Measurements from ENCODE around the gene OR5M3. TPM values are rescaled to one million over a fixed set of nuclear protein-coding genes. Genes with fewer than 3 reads are reported as not detected.

The OR5M3 gene
- total and polyA plus RNA-seq, 2 of the 4 experiments (the other 2 are of a cell fraction): not detected

- no peak overlapping the region for H3K4me3 ChIP-seq (ENCODE audit: insufficient read depth, low read depth, low read length)
- H2BK15ac ChIP-seq (ENCODE audit: low read depth, low read length): no peak overlapping the region
- H2BK5ac ChIP-seq (ENCODE audit: low read depth, low read length, poor library complexity, severe bottlenecking): no peak overlapping the region
- no peaks in the 10 kb centered on the region for H4K20me1 ChIP-seq (ENCODE audit: insufficient read depth, low read length)
- no peaks in the 10 kb centered on the region for H3K4me1 ChIP-seq (ENCODE audit: control insufficient read depth, insufficient read depth, low read length)
- dilution Hi-C loops (cut with HindIII; ENCODE audit: low sequenced_read_pairs, unreplicated experiment): no loop called here
- H3K9me1 ChIP-seq (ENCODE audit: insufficient read depth, low read length): no peaks in the 10 kb centered on the region
- H2BK20ac ChIP-seq (ENCODE audit: low read depth, low read length): no peak overlapping the region
- CTCF ChIA-PET: no interaction called here
- intact Hi-C loops (cut with micrococcal nuclease): no loop called here
- no peak overlapping the region for H3K4me2 ChIP-seq (ENCODE audit: low read depth, low read length)
- no peak overlapping the region for H3K9ac ChIP-seq (ENCODE audit: low read depth, low read length)
- no peak overlapping the region for H3K56ac ChIP-seq (ENCODE audit: extremely low read depth, insufficient read depth, low read length)
- DNase-seq (no peak), ATAC-seq (ENCODE audit: low read depth) (no peak)
- H2AK9ac ChIP-seq (replicated peaks; ENCODE audit: low read depth, low read length, poor library complexity): no peak overlapping the region
- H3K23ac ChIP-seq (ENCODE audit: low read depth, low read length): no peak overlapping the region
- no peak overlapping the region for H3K14ac ChIP-seq (replicated peaks; ENCODE audit: low read depth, low read length)
- H3K18ac ChIP-seq (ENCODE audit: low read depth, low read length): no peak overlapping the region
- H2BK120ac ChIP-seq (ENCODE audit: low read depth, low read length): no peak overlapping the region
- no peak overlapping the region for H3K27ac ChIP-seq (ENCODE audit: insufficient read depth, low read length)
- in situ Hi-C loops (cut with MboI; ENCODE audit: low sequenced_read_pairs): no loop called here
- no peak overlapping the region for H4K5ac ChIP-seq (ENCODE audit: low read depth, low read length)
- TF ChIP-seq SMC3 (IDR thresholded peaks at IDR 0.05; ENCODE audit: low read depth, low read length): no peak
- TF ChIP-seq RFX5 (IDR thresholded peaks at IDR 0.05; ENCODE audit: low read depth, low read length): no peak
- no peak for TF ChIP-seq MAZ (IDR thresholded peaks at IDR 0.05; ENCODE audit: borderline replicate concordance, low read depth, low read length)
- TF ChIP-seq RAD21 (IDR thresholded peaks at IDR 0.05; ENCODE audit: low read length): no peak
- H3K4ac ChIP-seq (ENCODE audit: low read depth, low read length): no peak overlapping the region
- no peak overlapping the region for H2AK5ac ChIP-seq (ENCODE audit: low read depth, low read length)
- no peaks in the 10 kb centered on the region for H3K79me1 ChIP-seq (ENCODE audit: low read depth in 1 of 2, low read length in 2 of 2)
- no TSS peak for BruUV-seq (replicated peaks)
- H4K8ac ChIP-seq (ENCODE audit: low read depth in 2 of 2, low read length in 2 of 2): no peak overlapping the region
- POLR2A ChIA-PET (ENCODE audit: unreplicated experiment): no interaction called here
- no CpG with 5 or more reads among the region's 1 CpG for WGBS, 2 experiments (ENCODE audit: extremely low coverage in 2 of 2, insufficient read length in 1 of 2)
- H4K91ac ChIP-seq (ENCODE audit: insufficient read depth, low read depth, low read length): no peak overlapping the region
- peaks cover 7% of the 10 kb centered on the region; the same call in 1 of the 2 replicates for H3K9me3 ChIP-seq (ENCODE audit: control insufficient read depth, insufficient read depth, low read length)
- no peaks in the 10 kb centered on the region for H3K36me3 ChIP-seq (ENCODE audit: control insufficient read depth, insufficient read depth, low read length)
- no peak overlapping the region for H2AFZ ChIP-seq (replicated peaks; ENCODE audit: low read length, poor library complexity)
- H3K27me3 ChIP-seq (ENCODE audit: control insufficient read depth, insufficient read depth, low read length): no peaks in the 10 kb centered on the region
These were observed 1.6 kb upstream of the OR5M3 start for GRCh38 chr11:56474729-56475235.

Data from IMR-90 (cell line).